ENCODE results near the gene SERPINA1. TPM values are rescaled to one million over a fixed set of nuclear protein-coding genes. Genes with fewer than 3 reads are reported as not detected.

SERPINA1 gene
- total RNA-seq, 1 experiment from 2014 or later: 150 TPM

GRCh38 chr14:94377866-94378470, 10.4 kb downstream of the SERPINA1 start:
- Mint-ChIP-seq H3K27me3 (ENCODE audit: insufficient read depth, unreplicated experiment) (no peaks in the 10 kb centered on the region), H3K4me3 (ENCODE audit: unreplicated experiment) (no peak overlapping the region), H3K9me3 (ENCODE audit: unreplicated experiment) (no peaks in the 10 kb centered on the region), H3K36me3 (ENCODE audit: insufficient read depth, unreplicated experiment) (no peaks in the 10 kb centered on the region), H3K27ac (ENCODE audit: unreplicated experiment) (no peak overlapping the region), H3K4me1 (ENCODE audit: low read depth, unreplicated experiment) (no peaks in the 10 kb centered on the region)
- peaks cover 7% of the 10 kb centered on the region for H3K36me3 ChIP-seq (ENCODE audit: control insufficient read depth, insufficient read depth, low read length)
- DNase-seq: no peak
- H3K4me1 ChIP-seq: no peaks in the 10 kb centered on the region
- TF ChIP-seq CTCF (IDR thresholded peaks at IDR 0.05; ENCODE audit: insufficient read depth in 1 of 2, low read depth in 1 of 2, low read length in 1 of 2, severe bottlenecking in 1 of 2, unreplicated experiment in 1 of 2): no peak
- H3K27me3 ChIP-seq (replicated peaks; ENCODE audit: control insufficient read depth, insufficient read depth, low read length): no peaks in the 10 kb centered on the region
- intact Hi-C loops (cut with micrococcal nuclease; ENCODE audit: unreplicated experiment): loop anchor here (2.0 kb wide), 1 partner anchor 33 kb away; no protein-coding TSS in a partner anchor
- ChIA-PET POLR2A (no interaction called here), CTCF (no interaction called here)
- BruUV-seq (replicated peaks): no TSS peak
- no peak overlapping the region for H3K4me3 ChIP-seq (ENCODE audit: low read depth, low read length)
- no peaks in the 10 kb centered on the region for H3K9me3 ChIP-seq

DNA sequence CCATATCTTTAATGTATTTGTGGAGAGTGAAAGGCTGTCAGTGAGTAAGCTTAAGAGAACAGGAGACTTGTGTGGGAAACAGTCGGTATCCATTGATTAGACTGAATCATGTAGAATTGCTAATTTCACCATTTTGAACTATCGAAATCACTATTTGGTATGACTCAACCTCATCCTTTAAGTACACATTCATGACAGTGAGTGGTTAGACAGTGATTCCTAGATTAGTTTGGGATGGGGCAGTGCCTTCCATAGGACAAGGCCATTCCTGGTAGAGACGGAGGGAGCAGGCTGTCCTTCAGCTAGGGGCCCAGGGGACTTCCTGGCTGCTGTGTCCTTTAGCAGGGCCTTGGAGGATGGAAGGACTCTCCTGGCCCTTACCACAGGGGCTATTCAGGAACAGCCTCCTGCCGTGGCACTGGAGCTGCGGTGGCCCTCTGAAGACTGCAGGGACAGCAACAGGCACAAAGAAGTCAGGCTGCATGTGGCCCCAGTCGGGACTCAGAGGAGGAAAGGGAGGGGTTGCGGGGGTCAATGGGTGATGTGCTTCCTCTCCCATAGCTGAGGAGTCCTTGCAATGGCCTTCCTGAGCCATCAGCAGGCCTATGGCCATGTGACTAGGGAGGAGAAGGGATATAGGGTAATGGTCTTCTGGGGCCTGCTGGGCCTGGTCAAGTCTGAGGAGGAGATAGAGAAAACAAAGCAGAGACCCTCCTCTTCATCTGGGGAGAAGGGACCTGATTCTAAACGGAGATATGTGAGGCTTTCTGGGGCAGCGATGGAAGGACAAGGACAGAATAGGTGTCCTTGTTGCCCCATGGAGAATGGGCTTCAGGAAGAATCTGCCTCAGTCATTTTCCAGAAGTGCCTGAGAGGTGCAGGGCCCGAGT, 11.2 kb downstream of the SERPINA1 start:
- ChIA-PET CTCF (no interaction called here), POLR2A (no interaction called here)
- H3K27ac Mint-ChIP-seq (ENCODE audit: unreplicated experiment): no peak overlapping the region
- H3K27me3 ChIP-seq (replicated peaks; ENCODE audit: control insufficient read depth, insufficient read depth, low read length): no peaks in the 10 kb centered on the region
- intact Hi-C loops (cut with micrococcal nuclease; ENCODE audit: unreplicated experiment): loop anchor here (2.0 kb wide), 1 partner anchor 34 kb away; no protein-coding TSS in a partner anchor
- no peaks in the 10 kb centered on the region for H3K9me3 ChIP-seq
- H3K4me3 ChIP-seq (ENCODE audit: low read depth, low read length): no peak overlapping the region
- peaks cover 5% of the 10 kb centered on the region for H3K36me3 ChIP-seq (ENCODE audit: control insufficient read depth, insufficient read depth, low read length)
- H3K4me1 ChIP-seq: no peaks in the 10 kb centered on the region
- H3K27me3 Mint-ChIP-seq (ENCODE audit: insufficient read depth, unreplicated experiment): no peaks in the 10 kb centered on the region
- peaks cover 4% of the 10 kb centered on the region for H3K4me1 Mint-ChIP-seq (ENCODE audit: low read depth, unreplicated experiment)
- H3K4me3 Mint-ChIP-seq (ENCODE audit: unreplicated experiment): no peak overlapping the region
- H3K36me3 Mint-ChIP-seq (ENCODE audit: insufficient read depth, unreplicated experiment): no peaks in the 10 kb centered on the region
- no peak for TF ChIP-seq CTCF (IDR thresholded peaks at IDR 0.05; ENCODE audit: insufficient read depth in 1 of 2, low read depth in 1 of 2, low read length in 1 of 2, severe bottlenecking in 1 of 2, unreplicated experiment in 1 of 2)
- H3K9me3 Mint-ChIP-seq (ENCODE audit: unreplicated experiment): no peaks in the 10 kb centered on the region
- DNase-seq: no peak
- no TSS peak for BruUV-seq (replicated peaks)

GRCh38 chr14:94376108-94376975, 12.1 kb downstream of the SERPINA1 start:
- BruUV-seq (replicated peaks): no TSS peak
- peaks cover 6% of the 10 kb centered on the region for H3K4me1 Mint-ChIP-seq (ENCODE audit: low read depth, unreplicated experiment)
- no peaks in the 10 kb centered on the region for H3K27me3 Mint-ChIP-seq (ENCODE audit: insufficient read depth, unreplicated experiment)
- Histone ChIP-seq H3K36me3 (ENCODE audit: control insufficient read depth, insufficient read depth, low read length) (peaks cover 5% of the 10 kb centered on the region), H3K4me3 (ENCODE audit: low read depth, low read length) (no peak overlapping the region), H3K27me3 (replicated peaks; ENCODE audit: control insufficient read depth, insufficient read depth, low read length) (no peaks in the 10 kb centered on the region), H3K9me3 (no peaks in the 10 kb centered on the region), H3K4me1 (no peaks in the 10 kb centered on the region)
- no peak for DNase-seq
- intact Hi-C loops (cut with micrococcal nuclease; ENCODE audit: unreplicated experiment): loop anchor here (2.0 kb wide), 1 partner anchor 34 kb away; no protein-coding TSS in a partner anchor
- H3K4me3 Mint-ChIP-seq (ENCODE audit: unreplicated experiment): no peak overlapping the region
- no peak for TF ChIP-seq CTCF (IDR thresholded peaks at IDR 0.05; ENCODE audit: insufficient read depth in 1 of 2, low read depth in 1 of 2, low read length in 1 of 2, severe bottlenecking in 1 of 2, unreplicated experiment in 1 of 2)
- no peak overlapping the region for H3K27ac Mint-ChIP-seq (ENCODE audit: unreplicated experiment)
- POLR2A ChIA-PET: no interaction called here
- no peaks in the 10 kb centered on the region for H3K36me3 Mint-ChIP-seq (ENCODE audit: insufficient read depth, unreplicated experiment)
- CTCF ChIA-PET: no interaction called here
- H3K9me3 Mint-ChIP-seq (ENCODE audit: unreplicated experiment): no peaks in the 10 kb centered on the region

All from Caco-2 (cell line).